ENCODE data around the gene UCN3. TPM values are rescaled to one million over a fixed set of nuclear protein-coding genes. Genes with fewer than 3 reads are reported as not detected.
"Not testable (repeated sequence)": the region's sequence is repeated elsewhere in the genome, so short reads cannot be mapped to it uniquely, and the experiment has no call there.

The UCN3 gene
- total RNA-seq, 2 donors from 2014 or later = not detected

DNA sequence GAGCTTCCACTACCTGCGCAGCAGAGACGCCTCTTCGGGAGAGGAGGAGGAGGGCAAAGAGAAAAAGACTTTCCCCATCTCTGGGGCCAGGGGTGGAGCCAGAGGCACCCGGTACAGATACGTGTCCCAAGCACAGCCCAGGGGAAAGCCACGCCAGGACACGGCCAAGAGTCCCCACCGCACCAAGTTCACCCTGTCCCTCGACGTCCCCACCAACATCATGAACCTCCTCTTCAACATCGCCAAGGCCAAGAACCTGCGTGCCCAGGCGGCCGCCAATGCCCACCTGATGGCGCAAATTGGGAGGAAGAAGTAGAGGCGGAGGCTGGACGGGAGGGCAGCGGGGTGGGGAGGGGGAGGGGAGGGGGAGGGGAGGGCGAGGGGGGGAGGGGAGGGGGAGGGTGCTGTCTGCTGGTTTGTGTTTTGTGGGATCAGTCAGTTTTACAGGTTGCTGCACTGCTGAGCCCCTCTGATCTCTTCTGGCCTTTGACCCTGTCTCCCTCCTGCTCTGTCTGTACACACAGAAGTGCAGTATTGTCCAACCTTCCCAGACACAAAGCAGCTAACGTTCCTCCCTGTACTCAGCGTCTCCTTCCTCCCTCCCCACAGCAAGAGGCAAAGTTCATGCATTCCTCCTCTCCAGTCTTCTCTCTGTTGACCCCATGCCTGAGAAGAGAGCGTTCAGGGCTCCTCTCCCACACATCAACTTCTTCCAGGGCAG is 9.3 kb downstream of the UCN3 start:
- 80% methylated on average over 22 of the region's 22 CpGs for WGBS
- no peak for DNase-seq (ENCODE audit: low spot score)
- no peak overlapping the region for H3K4me3 ChIP-seq

DNA sequence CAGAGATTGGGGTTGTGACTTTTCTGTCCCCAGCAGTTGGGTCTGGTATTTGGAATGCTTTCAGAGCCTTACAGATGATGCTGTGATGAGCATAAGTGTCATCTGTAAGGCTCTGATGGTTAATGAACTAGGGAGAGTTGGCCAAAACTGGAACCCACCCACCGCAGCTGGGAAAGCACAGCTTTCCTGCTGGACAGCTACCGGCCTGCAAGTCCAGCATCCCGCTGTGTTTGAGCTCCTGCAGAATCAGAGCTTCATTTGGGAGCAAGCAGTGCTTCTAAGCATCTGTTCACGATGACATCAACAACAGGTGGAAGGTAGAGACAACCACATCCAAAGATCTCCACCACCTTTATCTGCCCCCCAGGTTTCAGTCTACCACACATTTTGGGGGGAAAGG is 11.7 kb downstream of the UCN3 start:
- intact Hi-C loops (cut with DNase I) = no loop called here
- Histone ChIP-seq H3K27me3 (replicated peaks; ENCODE audit: insufficient read depth) (no peaks in the 10 kb centered on the region), H3K4me1 (replicated peaks) (no peaks in the 10 kb centered on the region), H3K4me3 (no peak overlapping the region), H3K36me3 (no peaks in the 10 kb centered on the region), H3K27ac (no peak overlapping the region), H3K9me3 (no peaks in the 10 kb centered on the region)
- WGBS = 21% methylated on average over 4 of the region's 4 CpGs
- no peak for DNase-seq (ENCODE audit: low spot score)
- no peak for TF ChIP-seq POLR2AphosphoS5 (IDR thresholded peaks at IDR 0.05)
- TF ChIP-seq, protein P1, sequence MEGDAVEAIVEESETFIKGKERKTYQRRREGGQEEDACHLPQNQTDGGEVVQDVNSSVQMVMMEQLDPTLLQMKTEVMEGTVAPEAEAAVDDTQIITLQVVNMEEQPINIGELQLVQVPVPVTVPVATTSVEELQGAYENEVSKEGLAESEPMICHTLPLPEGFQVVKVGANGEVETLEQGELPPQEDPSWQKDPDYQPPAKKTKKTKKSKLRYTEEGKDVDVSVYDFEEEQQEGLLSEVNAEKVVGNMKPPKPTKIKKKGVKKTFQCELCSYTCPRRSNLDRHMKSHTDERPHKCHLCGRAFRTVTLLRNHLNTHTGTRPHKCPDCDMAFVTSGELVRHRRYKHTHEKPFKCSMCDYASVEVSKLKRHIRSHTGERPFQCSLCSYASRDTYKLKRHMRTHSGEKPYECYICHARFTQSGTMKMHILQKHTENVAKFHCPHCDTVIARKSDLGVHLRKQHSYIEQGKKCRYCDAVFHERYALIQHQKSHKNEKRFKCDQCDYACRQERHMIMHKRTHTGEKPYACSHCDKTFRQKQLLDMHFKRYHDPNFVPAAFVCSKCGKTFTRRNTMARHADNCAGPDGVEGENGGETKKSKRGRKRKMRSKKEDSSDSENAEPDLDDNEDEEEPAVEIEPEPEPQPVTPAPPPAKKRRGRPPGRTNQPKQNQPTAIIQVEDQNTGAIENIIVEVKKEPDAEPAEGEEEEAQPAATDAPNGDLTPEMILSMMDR (IDR thresholded peaks at IDR 0.05) = no peak
- no peak for TF ChIP-seq POLR2A (IDR thresholded peaks at IDR 0.05)

More for the DNA sequence above, 9.3 kb downstream of the UCN3 start:
- Histone ChIP-seq H3K9me3 (no peaks in the 10 kb centered on the region), H3K36me3 (no peaks in the 10 kb centered on the region), H3K4me1 (replicated peaks) (no peaks in the 10 kb centered on the region), H3K27ac (no peak overlapping the region), H3K27me3 (replicated peaks; ENCODE audit: insufficient read depth) (no peaks in the 10 kb centered on the region)
- intact Hi-C loops (cut with DNase I) = no loop called here
- TF ChIP-seq POLR2AphosphoS5 (IDR thresholded peaks at IDR 0.05) (no peak), POLR2A (IDR thresholded peaks at IDR 0.05) (no peak)
- TF ChIP-seq, protein P1 (IDR thresholded peaks at IDR 0.05) = no peak

DNA sequence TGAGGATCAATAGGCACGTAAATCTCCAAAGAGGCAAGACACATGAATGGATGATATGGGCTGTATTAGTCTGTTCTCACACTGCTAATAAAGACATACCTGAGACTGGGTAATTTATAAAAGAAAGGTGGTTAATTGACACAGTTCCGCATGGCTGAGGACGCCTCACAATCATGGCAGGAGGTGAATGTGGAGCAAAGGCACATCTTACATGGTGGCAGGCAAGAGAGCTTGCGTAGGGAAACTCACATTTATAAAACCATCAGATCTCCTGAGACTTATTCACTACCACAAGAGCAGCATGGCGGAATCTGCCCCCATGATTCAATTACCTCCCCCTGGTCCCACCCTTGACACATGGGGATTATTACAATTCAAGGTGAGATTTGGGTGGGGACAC is 14.4 kb downstream of the UCN3 start:
- intact Hi-C loops (cut with DNase I); H3K27me3 ChIP-seq (replicated peaks; ENCODE audit: insufficient read depth); DNase-seq (ENCODE audit: low spot score); H3K9me3 ChIP-seq; H3K4me1 ChIP-seq (replicated peaks); H3K36me3 ChIP-seq; H3K27ac ChIP-seq; H3K4me3 ChIP-seq: not testable (repeated sequence)
- WGBS = 92% methylated on average over 5 of the region's 5 CpGs

DNA sequence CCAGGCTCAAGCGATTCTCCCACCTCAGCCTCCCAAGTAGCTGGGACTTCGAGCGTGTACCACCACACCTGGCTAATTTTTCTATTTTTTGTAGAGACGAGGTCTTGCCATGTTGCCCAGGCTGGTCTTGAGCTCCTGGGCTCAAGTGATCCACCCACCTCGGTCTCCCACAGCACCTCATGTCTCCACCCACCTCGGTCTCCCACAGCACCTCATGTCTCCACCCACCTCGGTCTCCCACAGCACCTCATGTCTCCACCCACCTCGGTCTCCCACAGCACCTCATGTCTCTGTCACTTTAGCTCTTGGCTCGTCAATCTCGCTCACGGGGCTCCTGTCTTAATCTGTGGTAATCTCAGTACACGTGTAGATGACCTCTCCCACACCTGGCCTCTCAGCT is 15.6 kb downstream of the UCN3 start:
- not testable (repeated sequence) for H3K27ac ChIP-seq; H3K27me3 ChIP-seq (replicated peaks; ENCODE audit: insufficient read depth); DNase-seq (ENCODE audit: low spot score); H3K36me3 ChIP-seq; H3K4me1 ChIP-seq (replicated peaks); H3K4me3 ChIP-seq; H3K9me3 ChIP-seq
- intact Hi-C loops (cut with DNase I) = loop anchor here (10.0 kb wide), 1 partner anchor 286 kb away; the partner anchor contains the start of gene AKR1C3
- 92% methylated on average over 12 of the region's 12 CpGs for WGBS

DNA sequence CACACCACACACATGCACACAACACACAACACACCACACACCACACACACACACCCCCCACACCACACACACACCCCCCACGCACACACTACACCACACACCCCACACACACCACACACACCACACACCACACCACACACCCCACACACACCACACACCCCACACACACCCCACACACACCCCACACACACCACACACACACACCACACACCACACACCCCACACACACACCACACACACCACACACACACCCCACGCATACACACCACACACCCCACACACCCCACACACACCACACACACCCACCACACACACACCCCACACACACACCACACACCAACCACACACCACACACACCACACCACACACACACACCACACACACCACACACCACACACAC is 16.4 kb downstream of the UCN3 start:
- no peaks in the 10 kb centered on the region for H3K27me3 ChIP-seq (replicated peaks; ENCODE audit: insufficient read depth)
- TF ChIP-seq POLR2AphosphoS5 (IDR thresholded peaks at IDR 0.05) (no peak), POLR2A (IDR thresholded peaks at IDR 0.05) (no peak)
- TF ChIP-seq, protein P1 (IDR thresholded peaks at IDR 0.05) = no peak
- DNase-seq (ENCODE audit: low spot score) = no peak
- no peak overlapping the region for H3K27ac ChIP-seq
- H3K4me3 ChIP-seq = no peak overlapping the region
- H3K4me1 ChIP-seq (replicated peaks) = no peaks in the 10 kb centered on the region
- WGBS = 90% methylated on average over 2 of the region's 2 CpGs
- intact Hi-C loops (cut with DNase I) = loop anchor here (10.0 kb wide), 1 partner anchor 286 kb away; the partner anchor contains the start of gene AKR1C3
- H3K36me3 ChIP-seq = no peaks in the 10 kb centered on the region
- H3K9me3 ChIP-seq = no peaks in the 10 kb centered on the region

DNA sequence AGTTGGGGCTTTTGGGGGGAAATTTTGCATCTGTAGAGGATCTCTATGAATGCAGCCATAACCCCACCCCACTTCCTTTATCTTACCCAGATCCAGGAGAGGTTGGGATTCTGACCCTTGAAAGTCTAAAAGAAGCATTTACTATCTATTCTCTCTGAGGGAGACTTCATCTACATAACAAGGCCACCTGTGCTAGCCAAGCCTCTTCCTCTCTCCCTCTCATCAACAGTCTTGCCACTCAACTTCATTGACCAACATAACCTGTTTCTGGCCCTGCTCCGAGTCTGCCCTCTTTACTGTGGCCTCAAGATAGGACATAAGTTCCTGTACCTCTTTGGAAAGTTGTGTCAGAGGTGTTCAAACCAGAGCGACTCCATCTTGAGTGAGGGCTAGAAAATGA is 20.5 kb downstream of the UCN3 start:
- Histone ChIP-seq H3K36me3 (no peaks in the 10 kb centered on the region), H3K27ac (no peak overlapping the region), H3K4me1 (replicated peaks) (no peaks in the 10 kb centered on the region), H3K27me3 (replicated peaks; ENCODE audit: insufficient read depth) (no peaks in the 10 kb centered on the region), H3K9me3 (no peaks in the 10 kb centered on the region), H3K4me3 (no peak overlapping the region)
- DNase-seq (ENCODE audit: low spot score) = no peak
- 83% methylated on average over 2 of the region's 2 CpGs for WGBS
- intact Hi-C loops (cut with DNase I) = loop anchor here (5.0 to 10.0 kb wide), 2 partner anchors 290 to 538 kb away; partner anchors contain the start of gene AKR1C3
- TF ChIP-seq, protein P1 (IDR thresholded peaks at IDR 0.05) = no peak
- TF ChIP-seq POLR2A (IDR thresholded peaks at IDR 0.05) = no peak
- no peak for TF ChIP-seq POLR2AphosphoS5 (IDR thresholded peaks at IDR 0.05)
